ENCODE results near the gene ELK3.
"Not testable (repeated sequence)": the region's sequence is repeated elsewhere in the genome, so short reads cannot be mapped to it uniquely, and the experiment has no call there.

ELK3 gene

GRCh38 chr12:96301732-96302131 lies 107.6 kb downstream of the ELK3 start:
- Histone ChIP-seq H3K4me1 (ENCODE audit: insufficient read depth, low read length) (peaks cover 11% of the 10 kb centered on the region), H3K9me3 (ENCODE audit: low read length) (no peaks in the 10 kb centered on the region), H3K27ac (ENCODE audit: low read depth, low read length) (no peak overlapping the region), H3K4me3 (ENCODE audit: low read depth in 1 of 2, low read length in 2 of 2) (no peak overlapping the region), H3K36me3 (ENCODE audit: insufficient read depth, low read length) (peaks cover 9% of the 10 kb centered on the region), H3K9ac (ENCODE audit: low read length) (no peak overlapping the region), H3K27me3 (ENCODE audit: control insufficient read depth in 1 of 2, insufficient read depth in 2 of 2, low read length in 2 of 2) (no peaks in the 10 kb centered on the region)

GRCh38 chr12:96302687-96303310 lies 108.6 kb downstream of the ELK3 start:
- H3K36me3 ChIP-seq (ENCODE audit: insufficient read depth, low read length) = peaks cover 5% of the 10 kb centered on the region
- H3K27ac ChIP-seq (ENCODE audit: low read depth, low read length) = no peak overlapping the region
- H3K9ac ChIP-seq (ENCODE audit: low read length) = no peak overlapping the region
- H3K27me3 ChIP-seq (ENCODE audit: control insufficient read depth in 1 of 2, insufficient read depth in 2 of 2, low read length in 2 of 2) = no peaks in the 10 kb centered on the region
- no peak overlapping the region for H3K4me3 ChIP-seq (ENCODE audit: low read depth in 1 of 2, low read length in 2 of 2)
- H3K9me3 ChIP-seq (ENCODE audit: low read length) = no peaks in the 10 kb centered on the region
- peaks cover 11% of the 10 kb centered on the region for H3K4me1 ChIP-seq (ENCODE audit: insufficient read depth, low read length)

- no peaks in the 10 kb centered on the region for H3K27me3 ChIP-seq (ENCODE audit: control insufficient read depth in 1 of 2, insufficient read depth in 2 of 2, low read length in 2 of 2)
- peaks cover 11% of the 10 kb centered on the region for H3K4me1 ChIP-seq (ENCODE audit: insufficient read depth, low read length)
- H3K9me3 ChIP-seq (ENCODE audit: low read length) = no peaks in the 10 kb centered on the region
- no peak overlapping the region for H3K4me3 ChIP-seq (ENCODE audit: low read depth in 1 of 2, low read length in 2 of 2)
- H3K36me3 ChIP-seq (ENCODE audit: insufficient read depth, low read length) = peaks cover 4% of the 10 kb centered on the region
- no peak overlapping the region for H3K27ac ChIP-seq (ENCODE audit: low read depth, low read length)
- H3K9ac ChIP-seq (ENCODE audit: low read length) = no peak overlapping the region
Measured at GRCh38 chr12:96303653-96304052, 109.5 kb downstream of the ELK3 start.

GRCh38 chr12:96305665-96306064 lies 111.5 kb downstream of the ELK3 start:
- H3K4me1 ChIP-seq (ENCODE audit: insufficient read depth, low read length) = peaks cover 21% of the 10 kb centered on the region
- H3K27ac ChIP-seq (ENCODE audit: low read depth, low read length) = peak overlapping the region; percentile 4

GRCh38 chr12:96308881-96309280 lies 114.7 kb downstream of the ELK3 start:
- Histone ChIP-seq H3K4me1 (ENCODE audit: insufficient read depth, low read length) (peaks cover 14% of the 10 kb centered on the region), H3K9me3 (ENCODE audit: low read length) (no peaks in the 10 kb centered on the region), H3K4me3 (ENCODE audit: low read depth in 1 of 2, low read length in 2 of 2) (no peak overlapping the region), H3K36me3 (ENCODE audit: insufficient read depth, low read length) (peaks cover 5% of the 10 kb centered on the region), H3K27ac (ENCODE audit: low read depth, low read length) (no peak overlapping the region), H3K27me3 (ENCODE audit: control insufficient read depth in 1 of 2, insufficient read depth in 2 of 2, low read length in 2 of 2) (no peaks in the 10 kb centered on the region), H3K9ac (ENCODE audit: low read length) (no peak overlapping the region)

More at GRCh38 chr12:96305665-96306064, 111.5 kb downstream of the ELK3 start:
- no peak overlapping the region for H3K9ac ChIP-seq (ENCODE audit: low read length)
- H3K27me3 ChIP-seq (ENCODE audit: control insufficient read depth in 1 of 2, insufficient read depth in 2 of 2, low read length in 2 of 2) = no peaks in the 10 kb centered on the region
- no peaks in the 10 kb centered on the region for H3K9me3 ChIP-seq (ENCODE audit: low read length)
- H3K36me3 ChIP-seq (ENCODE audit: insufficient read depth, low read length) = no peaks in the 10 kb centered on the region
- H3K4me3 ChIP-seq (ENCODE audit: low read depth in 1 of 2, low read length in 2 of 2) = no peak overlapping the region

DNA sequence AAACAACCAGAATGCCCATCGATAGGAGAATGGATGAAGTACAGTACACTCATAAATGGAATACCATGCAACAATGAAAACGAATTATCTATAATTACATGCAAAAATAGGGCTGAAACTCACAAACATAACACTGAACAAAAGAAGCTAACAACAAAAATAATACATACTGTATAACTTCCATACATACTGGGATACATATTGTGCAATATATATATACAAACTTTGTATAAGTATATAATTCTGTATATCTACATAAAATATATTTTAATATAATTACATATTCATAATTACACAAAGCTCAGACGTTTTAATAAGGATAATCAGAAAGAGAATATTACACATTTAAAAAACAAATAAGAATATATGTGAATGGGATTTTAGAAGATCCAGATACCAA lies 115.9 kb downstream of the ELK3 start:
- no peaks in the 10 kb centered on the region for H3K9me3 ChIP-seq (ENCODE audit: low read length)
- H3K9ac ChIP-seq (ENCODE audit: low read length) = no peak overlapping the region
- peaks cover 21% of the 10 kb centered on the region for H3K4me1 ChIP-seq (ENCODE audit: insufficient read depth, low read length)
- peaks cover 5% of the 10 kb centered on the region for H3K36me3 ChIP-seq (ENCODE audit: insufficient read depth, low read length)
- H3K27ac ChIP-seq (ENCODE audit: low read depth, low read length) = no peak overlapping the region
- no peak overlapping the region for H3K4me3 ChIP-seq (ENCODE audit: low read depth in 1 of 2, low read length in 2 of 2)
- H3K27me3 ChIP-seq (ENCODE audit: control insufficient read depth in 1 of 2, insufficient read depth in 2 of 2, low read length in 2 of 2) = no peaks in the 10 kb centered on the region

GRCh38 chr12:96311191-96311590 lies 117.0 kb downstream of the ELK3 start:
- Histone ChIP-seq H3K9ac (ENCODE audit: low read length) (no peak overlapping the region), H3K9me3 (ENCODE audit: low read length) (no peaks in the 10 kb centered on the region), H3K4me3 (ENCODE audit: low read depth in 1 of 2, low read length in 2 of 2) (no peak overlapping the region), H3K4me1 (ENCODE audit: insufficient read depth, low read length) (peaks cover 21% of the 10 kb centered on the region), H3K27ac (ENCODE audit: low read depth, low read length) (no peak overlapping the region), H3K27me3 (ENCODE audit: control insufficient read depth in 1 of 2, insufficient read depth in 2 of 2, low read length in 2 of 2) (no peaks in the 10 kb centered on the region), H3K36me3 (ENCODE audit: insufficient read depth, low read length) (peaks cover 5% of the 10 kb centered on the region)

GRCh38 chr12:96313606-96314005 lies 119.4 kb downstream of the ELK3 start:
- no peaks in the 10 kb centered on the region for H3K9me3 ChIP-seq (ENCODE audit: low read length)
- H3K36me3 ChIP-seq (ENCODE audit: insufficient read depth, low read length) = peaks cover 5% of the 10 kb centered on the region
- no peak overlapping the region for H3K4me3 ChIP-seq (ENCODE audit: low read depth in 1 of 2, low read length in 2 of 2)
- no peaks in the 10 kb centered on the region for H3K27me3 ChIP-seq (ENCODE audit: control insufficient read depth in 1 of 2, insufficient read depth in 2 of 2, low read length in 2 of 2)
- no peak overlapping the region for H3K9ac ChIP-seq (ENCODE audit: low read length)
- no peak overlapping the region for H3K27ac ChIP-seq (ENCODE audit: low read depth, low read length)
- peaks cover 21% of the 10 kb centered on the region for H3K4me1 ChIP-seq (ENCODE audit: insufficient read depth, low read length)

DNA sequence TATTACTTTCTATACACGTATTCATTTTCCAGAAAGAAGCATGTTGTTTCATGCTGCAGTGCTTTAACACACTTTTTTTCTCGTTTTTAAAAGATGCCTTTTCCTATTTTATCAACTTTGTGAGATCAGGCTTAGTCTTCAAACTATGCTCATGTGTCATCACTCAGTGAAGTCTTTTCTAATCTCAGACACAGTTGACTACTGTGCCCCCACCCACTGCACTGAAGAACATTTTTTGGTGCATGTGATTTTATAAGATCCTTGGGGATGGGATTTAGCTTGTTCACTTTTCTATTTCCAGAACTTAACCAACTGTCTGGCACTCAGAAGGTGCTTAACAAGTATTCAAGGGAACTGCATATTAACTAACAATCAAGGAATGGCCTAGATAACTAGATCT lies 120.5 kb downstream of the ELK3 start:
- H3K27me3 ChIP-seq (ENCODE audit: control insufficient read depth in 1 of 2, insufficient read depth in 2 of 2, low read length in 2 of 2) = no peaks in the 10 kb centered on the region
- no peak overlapping the region for H3K27ac ChIP-seq (ENCODE audit: low read depth, low read length)

DNA sequence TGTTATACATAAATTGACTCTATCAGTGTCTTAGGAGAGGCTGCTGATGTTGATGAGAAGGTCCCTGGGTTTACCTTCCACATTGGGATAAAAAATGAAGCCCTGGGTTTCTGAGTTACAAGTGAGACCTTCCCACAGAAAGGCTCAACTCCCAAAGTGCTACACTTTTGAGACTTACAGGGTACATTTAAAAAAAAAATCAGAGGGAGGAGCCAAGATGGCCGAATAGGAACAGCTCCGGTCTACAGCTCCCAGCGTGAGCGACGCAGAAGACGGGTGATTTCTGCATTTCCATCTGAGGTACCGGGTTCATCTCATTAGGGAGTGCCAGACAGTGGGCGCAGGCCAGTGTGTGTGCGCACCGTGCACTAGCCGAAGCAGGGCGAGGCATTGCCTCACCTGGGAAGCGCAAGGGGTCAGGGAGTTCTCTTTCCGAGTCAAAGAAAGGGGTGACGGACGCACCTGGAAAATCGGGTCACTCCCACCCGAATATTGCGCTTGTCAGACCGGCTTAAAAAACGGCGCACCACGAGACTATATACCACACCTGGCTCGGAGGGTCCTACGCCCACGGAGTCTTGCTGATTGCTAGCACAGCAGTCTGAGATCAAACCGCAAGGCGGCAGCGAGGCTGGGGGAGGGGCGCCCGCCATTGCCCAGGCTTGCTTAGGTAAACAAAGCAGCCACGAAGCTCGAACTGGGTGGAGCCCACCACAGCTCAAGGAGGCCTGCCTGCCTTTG lies 121.7 kb downstream of the ELK3 start:
- not testable (repeated sequence) for H3K9ac ChIP-seq (ENCODE audit: low read length); H3K27ac ChIP-seq (ENCODE audit: low read depth, low read length); H3K4me3 ChIP-seq (ENCODE audit: low read depth in 1 of 2, low read length in 2 of 2); H3K27me3 ChIP-seq (ENCODE audit: control insufficient read depth in 1 of 2, insufficient read depth in 2 of 2, low read length in 2 of 2); H3K9me3 ChIP-seq (ENCODE audit: low read length); H3K36me3 ChIP-seq (ENCODE audit: insufficient read depth, low read length)
- H3K4me1 ChIP-seq (ENCODE audit: insufficient read depth, low read length) = peaks cover 11% of the 10 kb centered on the region

More for the DNA sequence above, 120.5 kb downstream of the ELK3 start:
- no peaks in the 10 kb centered on the region for H3K9me3 ChIP-seq (ENCODE audit: low read length)
- H3K9ac ChIP-seq (ENCODE audit: low read length) = no peak overlapping the region
- H3K36me3 ChIP-seq (ENCODE audit: insufficient read depth, low read length) = peaks cover 5% of the 10 kb centered on the region
- H3K4me1 ChIP-seq (ENCODE audit: insufficient read depth, low read length) = peaks cover 11% of the 10 kb centered on the region
- H3K4me3 ChIP-seq (ENCODE audit: low read depth in 1 of 2, low read length in 2 of 2) = no peak overlapping the region

DNA sequence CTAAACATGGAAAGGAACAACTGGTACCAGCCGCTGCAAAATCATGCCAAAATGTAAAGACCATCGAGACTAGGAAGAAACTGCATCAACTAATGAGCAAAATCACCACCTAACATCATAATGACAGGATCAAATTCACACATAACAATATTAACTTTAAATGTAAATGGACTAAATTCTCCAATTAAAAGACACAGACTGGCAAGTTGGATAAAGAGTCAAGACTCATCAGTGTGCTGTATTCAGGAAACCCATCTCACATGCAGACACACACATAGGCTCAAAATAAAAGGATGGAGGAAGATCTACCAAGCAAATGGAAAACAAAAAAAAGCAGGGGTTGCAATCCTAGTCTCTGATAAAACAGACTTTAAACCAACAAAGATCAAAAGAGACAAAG lies 123.6 kb downstream of the ELK3 start:
- H3K9me3 ChIP-seq (ENCODE audit: low read length); H3K27me3 ChIP-seq (ENCODE audit: control insufficient read depth in 1 of 2, insufficient read depth in 2 of 2, low read length in 2 of 2); H3K27ac ChIP-seq (ENCODE audit: low read depth, low read length); H3K36me3 ChIP-seq (ENCODE audit: insufficient read depth, low read length); H3K9ac ChIP-seq (ENCODE audit: low read length); H3K4me3 ChIP-seq (ENCODE audit: low read depth in 1 of 2, low read length in 2 of 2): not testable (repeated sequence)
- H3K4me1 ChIP-seq (ENCODE audit: insufficient read depth, low read length) = peaks cover 11% of the 10 kb centered on the region

Measured in muscle layer of colon (tissue), 2 donors.